OCI-M2 (cell line): ENCODE data around the gene ARAP1.

Source experiments
- DNase-seq: peaks from one replicate; lab custom pipeline; 2025; ENCODE audit not compliant: unreplicated experiment; lab: John Stamatoyannopoulos, UW

ARAP1 gene

GRCh38 chr11:72780296-72781062, 28.3 kb upstream of the ARAP1 start:
- DNase-seq = no peak

- no peak for DNase-seq
Measured at GRCh38 chr11:72779495-72780128, 27.4 kb upstream of the ARAP1 start.

GRCh38 chr11:72778535-72779494, 26.6 kb upstream of the ARAP1 start:
- DNase-seq = no peak

DNA sequence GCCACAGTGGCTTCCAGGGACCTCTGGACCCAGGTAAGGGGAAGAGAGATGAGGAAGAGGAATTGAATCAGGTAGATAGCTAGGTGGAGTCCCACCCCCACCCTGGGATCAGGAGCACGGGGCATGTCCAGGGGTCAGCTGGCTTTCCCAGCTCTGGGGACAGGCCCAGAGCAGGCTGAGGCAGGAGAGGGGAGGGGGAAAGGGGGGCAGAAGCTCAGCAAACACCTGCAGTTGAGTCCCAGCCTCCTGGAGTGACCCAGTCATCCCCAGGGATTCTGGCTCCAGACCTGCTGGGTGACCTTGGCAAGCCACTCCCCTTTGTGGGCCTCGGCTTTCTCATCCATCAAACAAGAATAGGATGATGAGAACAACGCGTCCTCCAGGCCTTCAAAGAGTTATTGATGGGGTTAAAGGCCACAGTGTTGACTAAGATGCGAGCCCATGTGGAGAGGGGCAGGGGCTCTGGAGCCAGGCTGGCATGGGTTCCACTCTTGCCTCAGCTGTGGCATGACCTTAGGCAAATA, 25.6 kb upstream of the ARAP1 start:
- DNase-seq = no peak

GRCh38 chr11:72776844-72777754, 24.9 kb upstream of the ARAP1 start:
- no peak for DNase-seq

GRCh38 chr11:72776117-72776843, 24.1 kb upstream of the ARAP1 start:
- no peak for DNase-seq

DNA sequence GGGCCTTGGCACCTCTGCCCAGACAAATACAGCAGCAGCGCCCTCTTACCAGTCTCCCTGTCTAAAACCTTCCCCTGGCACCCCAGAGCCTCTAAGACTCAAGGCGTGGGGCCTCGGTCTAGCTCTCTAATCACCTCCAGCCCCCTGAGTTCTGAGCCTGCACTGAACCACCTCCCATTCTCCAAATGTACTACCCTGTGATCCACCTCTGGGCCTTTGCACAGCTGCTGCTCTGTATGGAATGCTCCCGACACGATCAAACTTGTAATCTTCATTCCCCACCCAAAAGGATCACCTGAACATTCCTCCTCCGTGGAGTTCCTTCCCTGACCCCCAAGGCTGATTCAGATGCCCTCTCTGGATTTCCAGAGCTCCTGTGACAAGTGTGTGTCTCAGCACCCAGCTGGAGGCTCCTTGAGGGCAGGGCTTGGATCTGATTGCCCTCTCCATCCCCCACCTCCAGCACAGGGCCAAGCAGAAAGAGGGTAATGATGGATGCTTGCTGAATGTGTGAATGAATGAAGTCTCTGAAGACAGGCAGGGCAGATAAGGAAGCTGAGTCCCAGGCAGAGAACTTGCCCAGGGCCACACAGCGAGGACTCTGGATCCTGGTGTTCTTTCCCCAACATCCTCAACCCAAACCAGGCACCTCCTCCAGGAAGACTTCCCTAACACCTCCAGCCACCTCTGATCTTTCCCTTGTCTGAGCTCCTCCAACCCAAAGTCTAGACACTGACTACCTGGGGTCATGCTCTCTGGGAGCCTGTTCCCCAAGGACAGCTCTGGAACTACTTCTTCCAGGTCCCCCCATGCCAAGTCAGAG, 23.3 kb upstream of the ARAP1 start:
- no peak for DNase-seq

DNA sequence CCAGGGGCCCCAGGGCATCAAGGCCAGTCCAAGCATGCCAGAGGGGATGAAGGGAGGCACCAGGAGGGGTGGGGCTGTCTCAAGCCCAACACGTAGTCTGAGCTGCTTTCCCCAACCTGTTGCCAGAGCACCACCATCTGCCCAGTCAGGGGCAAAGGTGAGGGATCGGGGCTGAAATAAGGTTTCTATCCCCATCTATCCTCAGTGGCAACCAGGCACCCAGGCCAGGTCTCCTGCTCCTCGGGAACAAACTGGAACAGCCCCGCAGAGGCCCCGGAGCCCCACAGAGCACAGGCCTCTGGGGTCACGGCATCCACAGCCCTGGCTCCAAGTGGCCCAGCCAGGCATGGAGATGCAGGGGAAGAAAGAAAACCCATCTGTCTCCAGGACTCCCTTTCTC, 22.3 kb upstream of the ARAP1 start:
- no peak for DNase-seq

DNA sequence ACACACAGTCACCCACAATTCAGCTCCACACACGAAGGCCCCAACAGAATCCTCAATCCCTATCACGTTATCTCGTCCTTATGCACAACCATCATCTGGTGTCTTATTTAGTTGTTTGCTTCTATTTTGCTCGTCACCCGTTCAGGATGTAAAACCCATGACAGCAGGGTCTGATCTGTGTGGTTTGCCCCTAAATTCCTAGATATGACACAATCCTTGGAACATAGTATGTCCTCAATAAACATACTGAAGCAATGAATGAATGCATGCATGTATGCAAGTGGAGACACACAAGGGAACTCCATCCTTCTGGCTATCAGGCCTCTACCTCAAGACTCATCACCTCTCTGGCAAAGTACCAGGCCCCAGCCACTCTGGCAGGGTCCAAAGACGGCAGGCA, 21.5 kb upstream of the ARAP1 start:
- DNase-seq = no peak

DNA sequence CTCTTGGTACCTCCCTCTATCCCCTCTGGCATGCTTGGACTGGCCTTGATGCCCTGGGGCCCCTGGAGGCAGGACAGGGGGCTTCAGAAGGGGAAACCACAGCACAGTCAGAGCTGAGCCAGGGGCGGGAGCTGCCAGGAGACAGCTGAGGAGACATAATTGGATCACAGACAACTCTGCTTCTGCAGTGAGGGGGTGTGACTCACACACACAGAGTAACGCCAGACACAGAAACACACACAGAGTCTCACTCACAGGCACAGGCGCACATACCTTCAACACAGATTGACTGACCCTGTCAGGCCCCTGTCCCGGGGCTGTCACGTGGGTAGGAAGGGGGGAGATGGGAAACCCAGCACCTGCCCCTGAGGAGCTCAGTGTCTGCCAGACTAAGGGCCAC, 21.1 kb upstream of the ARAP1 start:
- no peak for DNase-seq

DNA sequence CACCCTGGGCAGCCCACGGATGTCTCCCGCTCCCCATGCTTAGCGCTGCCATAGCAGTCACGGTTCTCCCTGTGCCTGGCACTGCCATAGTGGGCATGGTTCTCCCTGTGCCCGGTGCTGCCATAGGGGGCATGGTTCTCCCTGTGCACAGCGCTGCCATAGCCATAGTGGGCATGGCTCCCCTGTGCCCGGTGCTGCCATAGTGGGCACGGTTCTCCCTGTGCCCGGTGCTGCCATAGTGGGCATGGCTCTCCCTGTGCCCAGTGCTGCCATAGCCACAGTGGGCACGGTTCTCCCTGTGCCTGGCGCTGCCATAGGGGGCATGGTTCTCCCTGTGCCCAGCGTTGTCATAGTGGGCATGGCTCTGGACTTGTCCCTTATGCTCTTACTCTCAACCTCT, 19.9 kb upstream of the ARAP1 start:
- no peak for DNase-seq

DNA sequence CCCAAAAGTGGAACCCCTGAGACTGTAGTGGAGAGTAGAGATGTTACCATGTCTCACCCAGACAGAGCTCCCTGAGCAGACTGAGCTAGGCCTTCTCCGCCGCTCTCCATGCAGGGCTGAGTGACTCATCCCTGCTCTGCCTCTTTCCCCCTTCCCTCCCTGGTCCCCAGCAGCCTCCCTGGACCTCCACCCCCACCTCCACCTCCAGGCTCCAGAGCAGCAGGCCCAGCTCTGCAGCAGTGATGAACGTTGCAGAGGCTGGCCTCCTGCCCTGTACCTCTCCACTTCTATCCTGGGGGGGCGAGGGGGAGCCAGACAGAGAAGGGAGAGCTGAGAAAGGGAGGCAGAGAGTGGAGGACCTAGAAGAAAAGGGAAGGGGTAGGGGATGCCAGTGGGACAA, 19.3 kb upstream of the ARAP1 start:
- DNase-seq = no peak

DNA sequence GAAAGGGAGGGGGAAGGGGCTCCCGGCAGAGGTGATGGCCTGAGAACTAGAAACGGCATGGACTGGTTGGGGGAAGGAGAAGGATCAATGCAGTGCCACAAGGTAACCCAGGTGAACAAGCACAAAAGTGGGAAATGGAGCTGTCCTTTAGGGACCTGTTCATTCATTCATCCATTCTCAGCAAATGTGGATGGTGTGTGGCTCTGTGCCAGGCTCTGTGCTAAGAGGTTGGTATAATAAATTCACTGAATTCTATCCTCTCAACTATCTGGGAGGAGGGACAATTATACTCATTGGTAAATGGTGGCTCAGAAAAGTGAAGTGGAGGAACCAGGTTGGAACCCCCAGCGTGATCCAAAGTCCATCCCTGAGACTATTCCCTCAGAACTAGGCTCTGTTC, 18.6 kb upstream of the ARAP1 start:
- no peak for DNase-seq

DNA sequence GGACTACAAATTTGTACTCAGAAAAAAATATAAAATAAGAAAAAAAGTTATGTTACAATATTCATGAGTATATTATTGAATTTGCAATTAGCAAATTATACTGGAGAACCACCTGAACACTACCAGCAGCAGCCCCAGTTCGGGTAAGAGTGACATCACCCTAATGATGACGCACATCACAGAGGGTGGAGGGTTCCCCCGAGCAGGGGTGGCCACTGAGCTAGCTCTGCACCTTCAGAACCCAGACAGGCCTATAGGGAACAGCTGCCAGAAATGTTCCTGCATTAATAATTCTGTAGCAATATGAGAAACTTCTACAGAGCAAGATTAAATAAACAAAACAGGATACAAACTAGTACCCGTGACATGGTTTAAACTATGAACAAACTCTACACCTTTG, 17.5 kb upstream of the ARAP1 start:
- DNase-seq = no peak

- no peak for DNase-seq
Measured at GRCh38 chr11:72768581-72768980, 16.4 kb upstream of the ARAP1 start.

DNA sequence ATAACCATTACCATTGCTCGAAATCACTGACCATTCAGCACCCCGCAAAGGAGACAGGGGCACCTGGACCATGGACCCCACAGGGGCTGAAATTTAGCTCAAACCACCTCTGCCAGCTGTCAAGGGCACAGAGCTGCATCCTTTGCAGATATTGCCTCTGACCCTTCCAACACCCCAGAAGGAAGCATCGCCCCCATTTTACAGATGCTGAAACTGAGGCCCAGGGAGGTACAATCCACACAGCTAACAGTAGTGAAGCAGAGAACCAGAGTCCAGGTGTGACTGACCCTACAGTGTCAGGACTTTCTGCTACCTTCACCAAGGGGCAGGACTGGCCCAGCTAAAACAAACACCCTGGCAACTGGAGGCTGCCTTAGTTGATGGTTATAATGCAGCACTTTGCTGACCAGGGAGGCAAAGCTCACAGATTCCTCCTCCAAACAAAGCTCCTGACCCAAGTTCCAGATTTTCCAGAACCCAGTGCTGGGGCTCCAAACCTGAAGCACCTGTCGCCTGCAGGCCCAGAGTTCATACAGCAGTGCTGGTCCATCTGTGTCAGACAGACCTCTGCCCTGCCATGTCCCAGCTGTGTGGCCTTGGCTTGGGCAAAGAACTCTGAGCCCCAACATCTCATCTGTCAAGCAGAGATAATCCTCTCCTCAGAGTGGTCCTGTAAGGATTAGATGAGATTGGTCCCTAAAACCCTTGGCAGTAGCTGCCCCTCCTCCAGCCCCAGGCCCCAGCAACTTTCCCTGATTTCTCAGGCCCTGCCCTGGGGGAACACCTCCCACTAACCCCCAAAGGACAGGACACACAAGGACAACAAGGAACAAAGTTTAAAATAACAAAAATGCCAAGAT, 15.2 kb upstream of the ARAP1 start:
- DNase-seq = no peak

- no peak for DNase-seq
Measured at GRCh38 chr11:72766152-72766902, 14.1 kb upstream of the ARAP1 start.
